SK-N-MC (cell line): ENCODE results near the gene SRCAP.
A peak's percentile ranks its signal among the peaks of the same experiment; 100 is the strongest.
"Not testable (repeated sequence)": the region's sequence is repeated elsewhere in the genome, so short reads cannot be mapped to it uniquely, and the experiment has no call there.

Experiments
- DNase-seq: peaks from one replicate; pipeline ENCODE4 v3.0.0-alpha.2; 2011; ENCODE audit warnings: low read depth, low spot score
- H3K27ac ChIP-seq: fragments of 200-600 bp; sonication (generic); 2 replicates; pipeline ENCODE4 v1.5.1; 2016; ENCODE audit warnings: mixed run types
- H3K36me3 ChIP-seq: fragments of 200-600 bp; sonication (generic); 2 replicates; pipeline ENCODE4 v1.6.1; 2017; ENCODE audit warnings: antibody characterized with exemption, low read length, mixed read lengths; ENCODE audit not compliant: insufficient read depth
- H3K4me3 ChIP-seq: fragments of 200-600 bp; sonication (generic); 2 replicates; pipeline ENCODE4 v1.5.1; 2016
- H3K9ac ChIP-seq: fragments of 200-600 bp; sonication (generic); 2 replicates; pipeline ENCODE4 v1.8.0; 2017; ENCODE audit warnings: mixed run types, mixed read lengths; ENCODE audit not compliant: insufficient read length
- H3K9me3 ChIP-seq: fragments of 200-600 bp; sonication (generic); 2 replicates; pipeline ENCODE4 v1.6.1; 2017; ENCODE audit warnings: low read depth, mild to moderate bottlenecking, antibody characterized with exemption, low read length, moderate library complexity, mixed read lengths
- EZH2 ChIP-seq: fragments of 200-600 bp; sonication (generic); IDR thresholded peaks from one replicate; pipeline ENCODE4 v1.6.1; 2017; ENCODE audit warnings: antibody characterized with exemption
- FOXP2 ChIP-seq: optimal IDR thresholded peaks from 2 replicates; pipeline ENCODE3; 2011; ENCODE audit warnings: mild to moderate bottlenecking, moderate library complexity; ENCODE audit not compliant: insufficient read depth; ENCODE audit errors: extremely low read length, control extremely low read depth
- POLR2AphosphoS5 ChIP-seq: IDR thresholded peaks from 2 replicates; pipeline ENCODE4 v1.6.1; 2012; ENCODE audit warnings: mild to moderate bottlenecking, low read depth, low read length, borderline replicate concordance

Gene SRCAP

GRCh38 chr16:30699615-30700099, 686 bp downstream of the SRCAP start:
- H3K27ac ChIP-seq: peak overlapping the region; percentile 99
- H3K9me3 ChIP-seq: no peaks in the 10 kb centered on the region
- H3K4me3 ChIP-seq: peak overlapping the region; percentile 99
- peaks cover 45% of the 10 kb centered on the region for H3K36me3 ChIP-seq
- H3K9ac ChIP-seq: peak overlapping the region; percentile 100
- no peak for DNase-seq
- TF ChIP-seq POLR2AphosphoS5 (no peak), EZH2 (no peak), FOXP2 (no peak)

GRCh38 chr16:30700491-30700890, 1.5 kb downstream of the SRCAP start:
- peak overlapping the region; percentile 100 for H3K9ac ChIP-seq
- H3K27ac ChIP-seq: no peak overlapping the region
- H3K36me3 ChIP-seq: peaks cover 52% of the 10 kb centered on the region
- DNase-seq: no peak
- peak overlapping the region; percentile 99 for H3K4me3 ChIP-seq
- no peak for TF ChIP-seq EZH2
- no peak for TF ChIP-seq POLR2AphosphoS5
- TF ChIP-seq FOXP2: no peak
- H3K9me3 ChIP-seq: no peaks in the 10 kb centered on the region

GRCh38 chr16:30700971-30701370, 2.0 kb downstream of the SRCAP start:
- peaks cover 57% of the 10 kb centered on the region for H3K36me3 ChIP-seq

DNA sequence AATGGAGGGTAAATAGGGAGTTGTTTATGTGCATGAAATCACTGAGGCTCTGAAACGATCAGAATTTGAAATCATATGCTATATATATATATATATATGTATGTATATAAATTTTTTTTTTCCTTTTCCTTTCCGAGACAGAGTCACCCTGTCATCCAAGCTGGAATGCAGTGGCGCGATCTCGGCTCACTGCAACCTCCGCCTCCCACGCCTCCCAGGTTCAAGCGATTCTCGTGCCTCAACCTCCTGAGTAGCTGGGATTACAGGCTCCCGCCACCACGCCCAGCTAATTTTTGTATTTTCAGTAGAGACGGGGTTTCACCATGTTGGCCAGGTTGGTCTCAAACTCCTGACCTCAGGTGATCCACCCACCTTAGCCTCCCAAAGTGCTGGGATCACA, 4.1 kb downstream of the SRCAP start:
- not testable (repeated sequence) for DNase-seq

More at GRCh38 chr16:30700971-30701370, 2.0 kb downstream of the SRCAP start:
- no peak for DNase-seq
- H3K9ac ChIP-seq: no peak overlapping the region
- H3K9me3 ChIP-seq: no peaks in the 10 kb centered on the region
- H3K4me3 ChIP-seq: no peak overlapping the region
- TF ChIP-seq EZH2: no peak
- TF ChIP-seq POLR2AphosphoS5: no peak
- TF ChIP-seq FOXP2: no peak
- no peak overlapping the region for H3K27ac ChIP-seq

DNA sequence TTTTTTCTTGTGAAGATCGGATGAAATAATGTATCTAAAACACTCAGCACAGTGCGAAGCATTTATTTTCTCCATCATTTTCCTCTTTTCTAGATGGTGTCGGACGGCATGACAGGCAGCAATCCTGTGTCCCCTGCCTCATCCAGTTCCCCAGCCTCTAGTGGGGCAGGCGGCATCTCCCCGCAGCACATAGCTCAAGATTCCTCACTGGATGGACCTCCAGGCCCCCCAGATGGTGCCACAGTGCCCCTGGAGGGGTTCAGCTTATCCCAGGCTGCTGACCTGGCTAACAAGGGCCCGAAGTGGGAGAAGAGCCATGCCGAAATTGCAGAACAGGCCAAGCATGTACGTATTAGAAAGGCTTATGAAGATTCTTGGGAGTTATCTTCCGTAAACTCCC, 5.0 kb downstream of the SRCAP start:
- DNase-seq: no peak
- TF ChIP-seq FOXP2 (no peak), POLR2AphosphoS5 (no peak), EZH2 (no peak)
- H3K36me3 ChIP-seq: peaks cover 85% of the 10 kb centered on the region
- H3K27ac ChIP-seq: no peak overlapping the region
- H3K9ac ChIP-seq: no peak overlapping the region
- H3K4me3 ChIP-seq: no peak overlapping the region
- H3K9me3 ChIP-seq: no peaks in the 10 kb centered on the region

More for the DNA sequence above, 4.1 kb downstream of the SRCAP start:
- H3K9ac ChIP-seq, H3K9me3 ChIP-seq, H3K27ac ChIP-seq, H3K4me3 ChIP-seq: not testable (repeated sequence)
- peaks cover 78% of the 10 kb centered on the region for H3K36me3 ChIP-seq

DNA sequence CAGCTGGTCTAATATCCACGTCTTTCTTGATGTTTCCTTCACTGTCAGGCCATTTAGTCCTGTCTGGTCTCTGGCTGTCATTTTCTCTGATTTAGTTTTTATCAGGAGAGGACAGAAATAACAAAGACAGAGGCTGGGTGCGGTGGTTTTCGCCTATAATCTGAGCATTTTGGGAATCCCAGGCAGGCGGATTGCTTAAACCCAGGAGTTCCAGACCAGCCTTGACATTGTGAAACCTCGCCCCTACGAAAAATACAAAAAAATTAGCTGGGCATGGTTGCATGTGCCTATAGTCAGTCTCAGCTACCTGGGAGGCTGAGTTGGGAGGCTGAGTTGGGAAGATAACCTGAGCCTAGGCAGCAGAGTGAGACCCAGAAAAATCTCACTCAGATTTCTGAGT, 7.1 kb downstream of the SRCAP start:
- Histone ChIP-seq H3K4me3 (no peak overlapping the region), H3K9me3 (no peaks in the 10 kb centered on the region), H3K9ac (no peak overlapping the region), H3K36me3 (peaks cover 90% of the 10 kb centered on the region), H3K27ac (no peak overlapping the region)
- no peak for TF ChIP-seq POLR2AphosphoS5
- TF ChIP-seq FOXP2: no peak
- TF ChIP-seq EZH2: no peak
- DNase-seq: no peak

- Histone ChIP-seq H3K36me3 (peaks cover 92% of the 10 kb centered on the region), H3K9me3 (no peaks in the 10 kb centered on the region), H3K9ac (no peak overlapping the region), H3K27ac (no peak overlapping the region), H3K4me3 (no peak overlapping the region)
- no peak for DNase-seq
- TF ChIP-seq FOXP2 (no peak), POLR2AphosphoS5 (no peak), EZH2 (no peak)
These were observed 12.0 kb downstream of the SRCAP start for GRCh38 chr16:30710971-30711370.

DNA sequence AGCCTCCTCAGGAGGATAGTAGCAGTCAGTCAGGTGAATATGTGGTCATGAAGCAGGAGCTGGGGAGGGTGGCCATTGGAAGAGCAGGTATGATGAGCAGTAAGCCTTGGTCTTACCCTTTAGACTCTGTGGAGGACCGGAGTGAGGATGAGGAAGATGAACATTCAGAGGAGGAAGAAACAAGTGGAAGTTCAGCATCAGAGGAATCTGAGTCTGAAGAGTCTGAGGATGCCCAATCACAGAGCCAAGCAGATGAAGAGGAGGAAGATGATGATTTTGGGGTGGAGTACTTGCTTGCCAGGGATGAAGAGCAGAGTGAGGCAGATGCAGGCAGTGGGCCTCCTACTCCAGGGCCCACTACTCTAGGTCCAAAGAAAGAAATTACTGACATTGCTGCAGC, 12.7 kb downstream of the SRCAP start:
- Histone ChIP-seq H3K9ac (no peak overlapping the region), H3K9me3 (no peaks in the 10 kb centered on the region), H3K36me3 (peaks cover 92% of the 10 kb centered on the region), H3K27ac (no peak overlapping the region), H3K4me3 (no peak overlapping the region)
- TF ChIP-seq EZH2 (no peak), POLR2AphosphoS5 (no peak), FOXP2 (no peak)
- no peak for DNase-seq

- H3K9me3 ChIP-seq: no peaks in the 10 kb centered on the region
- DNase-seq: no peak
- peak overlapping the region; percentile 53 for H3K27ac ChIP-seq
- TF ChIP-seq FOXP2 (no peak), EZH2 (no peak), POLR2AphosphoS5 (no peak)
- H3K9ac ChIP-seq: no peak overlapping the region
- H3K36me3 ChIP-seq: peaks cover 86% of the 10 kb centered on the region
- no peak overlapping the region for H3K4me3 ChIP-seq
These were observed 16.9 kb downstream of the SRCAP start for GRCh38 chr16:30715750-30716445.
